Stimulated activated CD8-positive, alpha-beta memory T cell treated with anti-CD3 and anti-CD28 coated beads, Interleukin-4, amount 100 ng/mL, for 48 hours (primary cell): ENCODE measurements around the gene TNC.

ENCODE experiments used
- DNase-seq: peaks from one replicate; pipeline ENCODE4 v3.0.0-alpha.2; 2020

The TNC gene

DNA sequence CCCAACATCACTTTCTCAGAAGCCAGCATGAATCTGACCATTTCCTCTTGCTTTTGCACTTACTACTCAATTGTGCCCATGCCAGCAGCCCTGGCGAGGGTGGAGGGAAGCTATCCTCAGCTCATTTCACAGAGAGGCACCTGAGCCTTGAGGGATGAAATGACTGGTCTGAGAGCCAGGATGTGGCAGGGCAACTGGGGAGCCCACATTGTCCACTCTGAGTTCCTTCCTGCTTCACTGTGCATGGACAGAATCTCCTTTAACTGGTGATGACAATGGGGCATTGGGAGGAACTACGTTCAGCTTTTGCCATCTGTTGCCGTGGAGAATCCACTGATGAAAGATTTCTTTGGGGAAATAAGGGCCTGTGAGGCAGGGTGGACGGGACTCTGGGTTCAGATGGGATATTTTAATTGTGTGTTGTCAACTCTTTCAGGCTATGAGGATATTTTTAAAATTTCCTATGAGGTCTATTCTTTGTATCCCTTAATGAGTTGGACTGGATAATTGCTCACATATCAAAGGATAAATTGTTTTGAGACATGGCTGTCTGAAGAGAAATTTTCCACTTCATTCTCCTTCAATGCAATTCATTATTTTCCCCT, 78.3 kb downstream of the TNC start:
- no peak for DNase-seq

DNA sequence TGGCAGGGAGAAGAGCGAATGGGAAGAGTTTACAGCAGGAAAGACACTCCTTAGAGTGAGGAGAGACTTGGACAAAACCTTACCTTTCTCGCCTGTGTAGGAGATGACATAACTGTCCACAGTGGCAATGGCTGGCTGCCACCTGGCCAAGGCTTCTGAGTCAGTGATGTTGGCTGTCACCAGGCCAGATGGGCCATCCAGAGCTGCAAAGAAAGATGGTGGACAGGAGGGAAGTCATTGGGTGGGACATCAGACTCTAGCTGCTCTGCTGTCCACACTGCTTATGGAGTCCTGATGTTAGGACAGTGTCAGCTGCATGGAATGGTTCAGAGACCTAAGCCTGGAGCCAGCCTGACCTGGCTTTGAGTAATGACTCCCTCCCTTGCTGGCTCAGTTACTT, 79.8 kb downstream of the TNC start:
- no peak for DNase-seq

DNA sequence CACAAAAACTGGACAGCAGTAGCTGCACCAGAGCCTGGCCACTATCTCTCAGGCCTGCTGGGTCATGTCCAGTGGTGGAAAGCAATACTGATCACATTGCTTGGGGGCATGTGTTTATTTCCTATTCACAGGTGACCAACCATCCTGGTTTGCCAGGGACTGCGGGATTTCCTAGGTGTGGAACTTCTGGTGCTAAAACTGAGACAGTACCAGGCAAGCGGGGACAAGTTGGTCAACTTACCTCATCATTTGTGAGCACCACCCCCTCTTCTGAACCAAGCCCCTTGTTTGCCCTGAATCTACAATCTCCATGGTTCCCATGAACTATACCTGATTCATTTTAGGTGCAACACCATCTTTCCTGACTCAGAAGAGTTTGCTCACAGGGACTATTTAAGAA, 81.3 kb downstream of the TNC start:
- DNase-seq = peak; percentile 47

DNA sequence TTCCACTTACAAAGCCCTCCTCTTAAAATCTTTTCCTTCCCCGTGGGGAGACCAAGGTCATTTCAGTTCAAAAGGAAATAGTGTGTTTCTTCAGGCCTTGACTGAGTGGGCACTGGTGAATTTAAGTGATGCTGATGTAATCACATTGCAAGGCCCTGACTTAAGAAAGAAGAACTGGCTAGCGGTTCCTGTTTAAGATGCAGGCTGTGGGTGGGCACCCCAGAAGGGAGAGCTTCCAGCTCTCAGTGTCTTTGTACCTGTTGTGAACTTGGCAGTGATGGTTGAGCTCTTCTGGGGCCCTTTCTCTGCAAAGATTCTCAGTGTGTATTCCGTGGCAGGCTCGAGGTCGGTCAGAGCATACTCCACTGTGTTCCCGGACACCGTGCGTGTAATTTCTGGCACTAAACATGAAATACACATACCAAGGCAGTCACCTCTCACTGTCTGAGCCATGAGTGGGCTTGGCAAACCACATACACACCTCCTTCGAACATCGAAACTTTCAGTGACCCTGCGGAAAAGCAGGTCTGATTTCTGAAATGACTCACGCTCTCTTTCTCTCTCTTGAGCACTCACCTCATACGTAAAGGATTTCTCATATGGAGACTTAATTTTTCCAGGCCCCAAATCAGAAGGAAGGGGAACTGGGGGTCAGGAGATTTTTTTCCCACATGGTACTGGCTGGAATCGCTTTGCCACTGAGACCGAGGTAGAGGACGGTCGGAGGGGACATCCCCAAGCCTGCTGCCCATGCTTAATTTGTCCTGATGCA, 81.9 kb downstream of the TNC start:
- DNase-seq = peak; percentile 75

DNA sequence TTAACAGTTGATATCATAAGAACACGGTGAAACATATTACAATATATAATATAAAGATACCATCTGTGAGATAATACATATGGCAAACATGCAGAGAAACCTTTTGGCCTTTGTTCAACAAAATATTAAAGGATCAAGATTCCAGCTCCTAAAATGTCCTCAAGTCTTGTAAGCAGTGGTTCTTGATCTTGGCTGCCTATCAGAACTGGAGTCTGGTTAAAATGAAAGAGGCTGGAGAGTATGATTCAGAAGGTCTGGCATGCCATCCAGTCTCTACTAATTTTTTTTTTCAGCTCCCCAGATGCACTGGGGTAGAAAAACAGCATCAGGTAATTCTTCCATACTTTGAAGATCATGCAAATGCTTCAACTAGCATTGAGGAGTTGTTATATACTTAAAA, 83.2 kb downstream of the TNC start:
- no peak for DNase-seq

DNA sequence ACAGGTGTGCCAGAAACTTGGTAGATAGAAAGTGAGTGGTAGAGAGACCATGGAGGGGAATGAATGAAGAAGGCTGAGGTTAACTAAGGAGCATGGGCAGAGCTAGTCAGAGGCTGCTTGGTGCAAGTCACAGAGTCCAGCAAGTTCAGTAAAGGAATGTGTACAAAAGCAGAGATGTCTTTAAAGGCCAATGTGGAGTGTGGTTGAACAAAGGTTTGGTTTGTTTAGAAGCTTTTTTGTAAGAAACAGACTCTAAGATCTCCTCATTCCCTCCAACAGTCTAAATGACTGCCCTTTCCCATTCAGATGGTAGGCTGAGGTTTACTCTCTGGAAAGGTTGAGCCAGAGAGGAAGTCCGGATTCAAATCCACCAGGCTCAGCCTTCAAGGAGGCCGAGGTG, 84.2 kb downstream of the TNC start:
- no peak for DNase-seq

DNA sequence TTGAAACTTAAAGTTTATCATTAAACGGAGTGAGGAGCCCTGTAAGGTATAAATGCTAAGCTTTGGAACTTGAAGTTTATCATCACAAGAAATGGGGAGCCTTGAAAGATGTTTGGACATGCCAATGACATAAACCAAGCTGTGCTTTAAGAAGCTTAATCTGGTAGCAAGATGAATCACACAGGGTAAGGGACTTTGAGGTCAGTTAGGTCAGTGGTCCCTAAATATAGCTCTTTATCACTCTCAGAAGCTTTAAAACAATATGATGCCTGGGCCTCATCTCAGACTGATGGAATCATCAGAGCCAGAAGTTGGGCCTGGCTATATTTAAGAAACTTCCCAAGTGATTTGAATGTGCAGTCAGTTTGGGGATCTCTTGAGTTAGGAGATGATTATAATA, 85.7 kb downstream of the TNC start:
- no peak for DNase-seq

DNA sequence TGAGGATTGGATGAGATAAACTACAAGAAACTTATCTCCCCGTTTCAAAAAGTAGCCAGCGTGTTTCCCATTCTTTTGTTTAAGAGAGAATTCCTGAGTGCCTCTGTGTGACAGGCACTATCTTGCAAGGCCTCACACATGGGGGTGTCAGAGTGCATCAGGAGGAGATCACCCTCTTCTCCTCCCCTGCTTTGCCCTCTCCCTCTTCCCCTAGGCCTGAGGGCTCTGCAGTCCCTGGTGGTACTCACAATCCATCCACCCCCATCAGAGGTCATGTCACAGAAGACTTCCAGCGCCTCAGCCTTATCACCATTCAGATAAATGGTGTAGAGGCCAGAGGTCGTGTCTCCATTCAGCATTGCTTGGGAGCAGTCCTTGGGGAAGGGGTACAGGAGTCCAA, 88.0 kb downstream of the TNC start:
- no peak for DNase-seq

DNA sequence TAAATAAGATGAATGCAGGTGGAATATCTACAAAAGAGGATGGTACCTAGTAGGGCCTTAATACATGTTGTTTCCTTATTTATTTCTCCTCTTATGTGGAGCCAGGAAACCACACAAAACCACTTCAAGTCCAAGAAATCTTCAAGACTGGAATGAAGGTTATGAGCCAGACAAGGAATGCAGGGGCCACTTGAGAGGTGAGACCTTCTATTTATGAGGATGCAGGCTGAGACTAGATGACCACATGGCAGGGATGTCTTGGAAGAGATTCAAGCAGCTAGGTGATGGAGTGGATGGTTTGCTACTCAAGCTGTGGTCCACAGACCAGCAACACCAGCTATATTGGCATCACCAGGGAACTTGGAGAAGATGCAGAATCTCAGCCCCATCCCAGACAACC, 92.2 kb downstream of the TNC start:
- no peak for DNase-seq

DNA sequence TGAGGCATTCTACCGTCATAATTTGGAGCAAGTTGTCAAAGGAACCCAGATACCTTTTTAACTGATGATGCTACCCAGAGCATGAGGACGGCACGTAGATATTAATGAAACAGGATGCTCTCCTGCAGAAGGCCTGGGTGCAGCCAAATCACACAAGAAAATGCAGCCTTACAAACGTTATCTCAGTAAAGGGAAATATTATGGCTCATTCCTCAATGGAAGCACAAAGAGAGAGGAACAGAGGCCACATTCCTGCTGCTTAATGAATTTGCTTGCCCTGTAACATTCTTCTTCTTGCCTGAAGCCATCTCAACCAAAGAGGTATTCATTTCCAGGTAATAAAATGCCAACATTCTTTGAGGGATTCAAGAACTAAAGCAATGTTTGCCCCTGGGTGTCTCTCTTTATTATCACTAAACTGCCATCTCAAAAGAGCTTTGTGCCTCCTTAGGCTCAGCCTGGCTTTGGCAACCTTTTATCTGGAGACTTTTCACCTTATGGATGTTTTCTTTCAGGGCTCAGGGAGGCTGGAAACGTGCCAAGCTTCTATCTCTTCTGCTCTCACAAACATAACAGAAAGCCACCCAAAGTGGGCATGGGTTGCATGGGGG, 92.9 kb downstream of the TNC start:
- DNase-seq = no peak

DNA sequence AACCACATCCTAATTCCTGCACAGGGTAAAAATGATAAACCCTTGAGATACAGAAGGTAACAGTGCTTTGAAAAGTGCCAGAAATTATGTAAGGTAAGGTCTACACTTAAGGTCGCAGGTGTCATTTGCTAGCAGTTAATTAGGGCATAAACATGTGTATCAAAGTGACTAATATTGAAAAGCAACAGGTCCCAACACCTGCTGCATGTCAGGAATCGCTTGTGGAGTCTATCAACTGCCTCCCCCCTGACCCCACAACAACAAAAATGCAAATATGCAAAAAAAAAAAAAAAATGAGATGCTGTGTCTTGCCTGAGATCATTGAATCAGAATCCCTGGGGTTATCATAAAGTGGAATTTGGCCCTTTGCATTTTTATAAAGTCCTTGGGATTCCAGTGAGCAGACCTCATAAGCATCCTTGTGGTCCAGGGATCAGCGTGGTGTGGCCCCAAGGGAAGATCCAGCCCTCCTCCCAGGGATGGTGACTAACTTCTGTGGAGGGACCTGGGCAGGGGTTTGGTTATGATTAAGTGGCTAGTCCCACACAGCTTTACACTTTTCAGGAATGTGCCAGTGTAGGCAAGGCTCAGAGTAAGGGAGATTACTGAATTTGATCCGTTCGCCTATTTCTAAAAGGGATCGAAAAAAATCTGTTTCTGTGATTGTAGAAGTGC, 95.1 kb downstream of the TNC start:
- no peak for DNase-seq

DNA sequence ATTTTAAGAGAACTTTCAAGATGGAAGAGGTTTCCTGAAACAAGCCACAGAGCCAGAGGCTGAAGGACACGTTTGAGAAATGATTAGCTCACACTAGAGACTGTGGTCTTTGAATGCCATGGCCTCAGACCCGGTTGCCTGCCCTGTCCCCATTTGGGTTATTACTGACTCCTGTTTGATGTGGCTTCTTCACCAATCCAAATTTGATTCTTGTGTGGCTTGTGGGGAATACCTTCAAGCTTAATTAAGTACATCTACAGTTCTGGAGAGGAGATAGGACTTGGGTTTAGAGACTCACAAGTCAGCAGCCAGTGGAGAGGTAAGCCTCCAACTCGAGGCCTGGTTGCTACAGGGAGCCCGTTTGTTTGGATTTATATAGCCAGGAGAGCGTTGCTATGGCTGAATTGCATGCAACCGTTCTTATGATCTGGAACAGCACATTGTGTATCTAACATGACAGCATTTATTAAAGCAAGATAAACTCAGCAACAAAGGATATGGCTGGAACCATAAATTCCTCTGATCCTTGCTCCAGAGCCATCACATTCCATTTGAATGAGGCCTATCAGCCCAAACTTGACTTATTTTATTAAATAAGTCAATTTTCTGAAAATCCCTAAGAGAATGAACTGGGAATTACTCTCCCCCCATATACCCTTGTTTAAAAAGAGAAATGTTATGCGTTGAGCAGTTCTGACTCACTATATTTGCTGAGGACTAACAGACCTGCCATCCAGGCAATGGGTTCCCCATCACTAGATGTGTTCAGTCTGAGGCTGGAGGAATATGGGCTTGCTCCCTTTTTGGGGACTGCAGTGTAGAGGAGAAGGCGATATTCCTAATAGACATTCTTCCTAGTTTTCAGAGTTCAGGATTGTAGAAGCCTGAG, 99.2 kb downstream of the TNC start:
- no peak for DNase-seq

DNA sequence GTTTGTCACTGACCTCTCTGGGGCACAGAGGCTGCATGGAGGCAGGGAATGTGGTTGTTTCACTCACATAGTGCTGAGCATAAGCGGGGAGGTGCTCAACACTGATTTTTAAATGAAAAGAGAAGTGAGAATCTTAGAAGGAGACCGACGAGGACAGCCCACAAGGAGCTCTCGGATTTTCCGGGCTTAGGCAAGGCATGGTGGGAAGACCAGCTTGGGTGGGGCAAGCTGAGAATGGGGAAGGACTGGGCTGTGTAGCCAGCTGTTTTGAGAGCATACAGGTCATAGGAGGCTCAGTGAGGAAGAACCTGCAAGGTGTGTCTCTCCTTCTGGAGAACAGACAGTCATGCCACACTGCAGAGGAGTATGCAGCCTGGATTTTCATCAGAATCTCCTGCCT, 101.6 kb downstream of the TNC start:
- no peak for DNase-seq

DNA sequence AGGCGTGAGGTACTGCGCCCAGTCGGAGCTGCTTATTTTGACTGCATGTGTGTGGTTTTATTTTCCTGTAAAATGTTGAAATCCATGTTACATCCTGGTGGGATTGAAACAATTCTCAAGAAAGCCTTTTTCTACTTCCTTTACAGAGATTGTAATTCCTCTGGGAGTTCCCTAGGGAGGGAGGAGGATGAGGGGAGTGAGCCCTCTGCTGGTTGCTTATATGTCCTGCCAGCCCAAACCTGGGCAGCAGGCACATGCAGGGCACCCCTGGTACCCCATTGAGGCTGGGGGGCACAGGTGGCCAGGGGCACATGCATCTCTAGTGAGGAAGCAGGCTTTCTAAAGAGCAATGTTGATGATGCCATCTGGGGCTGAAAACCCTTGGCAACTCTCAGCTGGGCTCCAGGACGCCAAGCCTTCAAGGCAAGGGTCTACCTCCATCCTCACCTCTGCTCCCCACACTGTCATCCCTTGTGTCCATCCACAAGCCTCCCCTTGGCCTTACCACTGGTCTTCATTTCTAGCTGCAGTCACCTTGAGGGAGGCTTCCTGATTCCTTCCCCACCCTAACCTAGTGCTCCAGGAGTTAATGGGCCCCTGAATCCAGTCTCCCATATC, 102.8 kb downstream of the TNC start:
- DNase-seq = no peak

DNA sequence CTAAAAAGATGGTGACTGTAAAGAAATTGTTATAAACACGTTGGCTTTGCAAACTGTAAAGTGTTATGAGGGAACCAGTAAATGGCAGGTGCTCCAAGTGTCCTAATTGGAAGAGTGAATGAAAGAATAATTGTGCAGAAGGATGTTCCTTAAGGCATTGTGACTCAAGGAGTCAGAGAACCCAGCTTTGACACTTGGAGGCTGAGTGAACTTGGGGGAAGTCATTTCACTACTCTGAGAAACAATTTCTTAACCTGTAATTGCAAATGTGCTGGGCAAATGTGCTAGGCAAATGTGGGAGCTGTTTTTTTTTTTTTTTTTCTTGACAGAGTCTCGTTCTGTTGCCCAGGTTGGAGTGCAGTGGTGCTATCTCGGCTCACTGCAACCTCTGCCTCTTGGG, 103.5 kb downstream of the TNC start:
- DNase-seq = no peak

DNA sequence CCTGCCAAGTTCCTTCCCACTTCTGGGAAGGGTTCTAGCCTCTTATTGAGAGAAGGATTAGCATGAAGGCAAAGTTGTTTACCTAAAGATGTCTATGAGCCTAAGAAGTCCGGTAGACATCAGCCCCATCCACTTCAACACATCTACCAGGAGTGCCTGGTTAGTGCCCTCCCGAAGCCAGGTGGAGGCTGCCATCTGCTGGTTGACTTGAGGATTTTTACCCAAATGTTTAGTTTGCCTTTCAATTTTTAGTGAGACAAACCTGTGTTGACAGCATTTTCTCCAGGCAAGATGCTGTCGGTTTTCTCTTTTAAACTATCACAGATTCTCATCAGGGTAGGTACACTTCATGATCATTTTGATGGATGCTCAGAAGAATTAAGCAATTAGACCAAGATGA, 104.0 kb downstream of the TNC start:
- peak; percentile 83 for DNase-seq

DNA sequence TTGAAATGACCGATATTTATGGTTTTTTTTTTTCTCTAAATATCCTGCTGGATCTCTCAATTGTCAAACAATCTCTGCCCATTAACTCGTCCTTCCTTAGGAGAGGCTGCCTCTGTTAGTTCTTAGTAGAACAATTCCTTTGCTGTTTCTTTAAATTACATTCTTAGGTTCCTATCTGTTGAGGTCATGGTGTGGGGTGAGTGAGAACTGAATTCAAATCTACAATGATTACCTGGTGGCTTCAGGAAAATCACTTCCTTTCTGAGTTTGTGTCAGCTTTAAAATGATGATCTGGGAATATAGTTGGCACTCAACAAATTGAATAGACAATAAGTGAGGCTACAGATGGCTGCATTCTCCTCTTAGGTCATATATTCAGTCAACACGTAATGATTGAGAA, 105.5 kb downstream of the TNC start:
- no peak for DNase-seq

DNA sequence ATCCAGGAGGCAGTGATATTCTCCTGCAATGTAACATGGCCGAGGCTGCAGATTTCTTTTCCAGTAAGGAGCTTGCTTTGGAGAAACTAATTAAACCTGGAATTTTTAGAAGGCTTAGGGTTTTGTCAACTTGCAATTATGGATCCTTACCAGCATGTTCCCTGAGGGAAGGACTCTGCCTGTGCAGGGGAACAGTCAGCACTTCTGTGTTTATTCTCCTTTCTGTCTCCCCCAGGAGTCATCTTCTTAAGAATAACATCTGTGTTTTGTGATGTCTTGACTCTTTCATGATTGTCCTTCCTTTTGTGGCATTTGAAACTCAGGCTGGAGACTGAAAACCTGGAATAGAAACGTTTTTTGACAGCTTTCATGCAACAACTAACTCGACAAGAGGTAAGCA, 107.1 kb downstream of the TNC start:
- no peak for DNase-seq

DNA sequence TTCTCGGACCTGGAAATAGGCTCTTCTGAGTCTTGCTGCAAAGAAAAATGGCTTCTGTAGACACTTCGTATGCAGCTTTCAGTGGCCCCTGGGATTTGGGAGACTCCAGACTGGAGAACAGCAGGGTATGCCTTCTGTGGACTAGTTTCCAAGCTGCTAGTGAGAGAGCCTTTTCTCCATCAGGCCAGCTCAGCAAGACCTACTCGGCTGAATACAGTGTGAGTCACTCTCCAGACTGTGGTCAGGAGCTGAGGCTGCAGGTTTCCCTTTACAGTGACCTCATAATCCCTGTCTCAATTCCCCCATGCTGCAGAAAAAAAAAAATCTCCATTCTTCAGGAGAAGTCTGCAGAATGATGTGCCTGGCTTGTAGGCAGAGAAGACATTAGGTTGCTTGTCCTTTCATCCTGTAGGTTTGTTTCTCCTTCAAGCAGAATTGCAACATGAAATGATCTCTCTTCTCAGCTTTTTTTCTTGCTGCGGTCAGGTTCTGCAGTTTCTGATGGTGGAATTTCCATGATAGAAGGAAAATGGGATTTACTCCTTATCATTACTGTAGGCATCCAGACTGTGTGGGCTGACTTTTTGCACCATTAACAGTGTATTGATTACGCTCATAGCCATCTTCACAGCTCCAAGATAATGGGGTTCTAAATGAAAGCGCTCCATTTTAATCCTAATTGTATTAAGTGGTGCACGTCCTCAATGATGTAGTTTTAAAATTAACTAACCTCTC, 109.3 kb downstream of the TNC start:
- peak; percentile 52 for DNase-seq

DNA sequence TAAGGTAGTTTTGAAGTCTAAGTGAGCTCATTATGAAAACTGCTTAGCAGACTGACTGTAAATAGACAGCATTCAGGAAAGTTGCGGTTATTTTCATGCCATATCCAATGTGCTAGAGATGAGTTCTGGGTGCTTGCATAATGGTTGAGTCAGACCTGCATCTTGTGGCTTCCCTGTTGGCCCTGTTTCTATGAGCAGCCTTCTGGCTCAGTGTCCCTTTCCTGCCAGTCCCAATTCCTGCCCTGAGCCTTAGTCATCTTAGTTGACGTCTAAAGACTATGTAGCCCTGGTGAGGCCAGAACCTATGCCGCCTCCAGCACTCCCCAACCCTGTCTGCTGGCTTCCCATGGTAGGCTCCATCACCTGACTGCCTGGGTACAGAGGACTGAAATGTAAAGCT, 111.3 kb downstream of the TNC start:
- peak; percentile 51 for DNase-seq

DNA sequence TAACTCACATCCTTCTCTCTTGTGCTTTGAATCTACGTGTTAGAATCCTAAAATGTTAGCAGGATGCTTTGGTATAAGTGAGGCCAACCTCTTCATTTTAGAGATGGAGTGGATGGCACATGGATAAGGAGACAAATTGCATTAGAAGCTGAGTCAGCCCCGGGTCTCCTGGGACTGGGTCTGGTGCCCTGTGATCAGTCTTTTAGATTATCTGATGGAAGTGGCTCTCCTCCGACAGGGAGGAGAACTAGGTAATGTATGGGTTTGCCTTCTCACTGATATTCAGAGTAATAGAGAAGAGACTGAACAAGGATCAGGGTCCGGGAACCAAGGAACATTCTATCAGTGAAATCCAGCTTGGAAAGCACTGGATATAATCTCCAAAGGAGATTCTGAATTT, 112.6 kb downstream of the TNC start:
- no peak for DNase-seq

DNA sequence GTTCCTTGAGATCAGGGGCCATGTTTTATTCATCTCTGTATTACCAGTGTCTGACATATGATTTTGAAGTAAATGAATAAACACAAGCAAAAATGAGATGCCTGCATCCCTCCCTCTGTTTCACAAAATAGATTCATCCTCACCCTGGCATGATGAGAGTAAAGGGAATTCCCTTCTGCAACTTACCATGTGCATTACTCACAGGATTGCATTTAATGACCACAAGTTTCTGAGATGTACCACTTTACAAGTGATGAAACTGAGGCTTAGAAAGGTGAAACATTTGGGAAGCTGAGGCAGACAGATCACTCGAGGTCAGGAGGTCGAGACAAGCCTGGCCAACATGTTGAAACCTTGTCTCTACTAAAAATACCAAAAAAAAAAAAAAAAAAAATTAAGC, 113.4 kb downstream of the TNC start:
- DNase-seq = no peak
